Glomerular visceral epithelial cell (primary cell): ENCODE measurements around the gene MEF2D.

Source experiments
- DNase-seq: peaks from one replicate; pipeline ENCODE4 v3.0.0-alpha.2; 2016; ENCODE audit errors: extremely low spot score

Gene MEF2D

GRCh38 chr1:156500543-156500792 is at the start of gene MEF2D:
Gene MEF2D (minus strand): TSS chr1:156500775. CDS start chr1:156483292, 17,483 bp downstream.
- DNase-seq: no peak

GRCh38 chr1:156550346-156550745 is 49.8 kb upstream of the MEF2D start:
- no peak for DNase-seq

GRCh38 chr1:156549831-156550230 is 49.3 kb upstream of the MEF2D start:
- DNase-seq: no peak

GRCh38 chr1:156549390-156549789 is 48.8 kb upstream of the MEF2D start:
- DNase-seq: no peak

- no peak for DNase-seq
Measured at GRCh38 chr1:156547982-156548381, 47.4 kb upstream of the MEF2D start.

GRCh38 chr1:156547434-156547833 is 46.9 kb upstream of the MEF2D start:
- no peak for DNase-seq

GRCh38 chr1:156546267-156546666 is 45.7 kb upstream of the MEF2D start:
- no peak for DNase-seq

GRCh38 chr1:156544592-156545102 is 44.1 kb upstream of the MEF2D start:
- no peak for DNase-seq

- no peak for DNase-seq
Measured at GRCh38 chr1:156543066-156543465, 42.5 kb upstream of the MEF2D start.

GRCh38 chr1:156540955-156541354 is 40.4 kb upstream of the MEF2D start:
- no peak for DNase-seq

- DNase-seq: no peak
Measured at GRCh38 chr1:156539818-156540355, 39.3 kb upstream of the MEF2D start.

- no peak for DNase-seq
Measured at GRCh38 chr1:156538711-156539440, 38.3 kb upstream of the MEF2D start.

- DNase-seq: no peak
Measured at GRCh38 chr1:156537027-156537426, 36.5 kb upstream of the MEF2D start.

- DNase-seq: no peak
Measured at GRCh38 chr1:156534424-156535060, 34.0 kb upstream of the MEF2D start.

- DNase-seq: no peak
Measured at GRCh38 chr1:156533568-156534220, 33.1 kb upstream of the MEF2D start.

GRCh38 chr1:156532374-156532773 is 31.8 kb upstream of the MEF2D start:
- DNase-seq: no peak

GRCh38 chr1:156530006-156530405 is 29.4 kb upstream of the MEF2D start:
- no peak for DNase-seq

- DNase-seq: no peak
Measured at GRCh38 chr1:156528875-156529425, 28.4 kb upstream of the MEF2D start.

GRCh38 chr1:156528231-156528630 is 27.7 kb upstream of the MEF2D start:
- DNase-seq: no peak

GRCh38 chr1:156527584-156527983 is 27.0 kb upstream of the MEF2D start:
- no peak for DNase-seq

GRCh38 chr1:156525856-156526489 is 25.4 kb upstream of the MEF2D start:
- no peak for DNase-seq

- no peak for DNase-seq
Measured at GRCh38 chr1:156525071-156525501, 24.5 kb upstream of the MEF2D start.
